GM13977 (cell line): ENCODE results near the gene GRIN2A.

Experiments
- DNase-seq: peaks from one replicate; pipeline ENCODE4 v3.0.0; 2012; ENCODE audit warnings: low spot score
- in situ Hi-C: fragments of 300-500 bp; cut with MboI; formaldehyde crosslinking; loops from one replicate; pipeline ENCODE4 v1.12.0; 2022; ENCODE audit warnings: low sequenced_read_pairs, low pct_unique_long_range_greater_than_20kb, mixed read lengths, inconsistent platforms; ENCODE audit not compliant: unreplicated experiment
- TF ChIP-seq, protein P1 (sequence below): IDR thresholded peaks from 2 replicates; pipeline ENCODE4 v1.5.1; 2012; ENCODE audit warnings: mild to moderate bottlenecking, control low read depth; ENCODE audit not compliant: insufficient read depth; ENCODE audit errors: extremely low read depth, missing control alignments

GRIN2A gene

DNA sequence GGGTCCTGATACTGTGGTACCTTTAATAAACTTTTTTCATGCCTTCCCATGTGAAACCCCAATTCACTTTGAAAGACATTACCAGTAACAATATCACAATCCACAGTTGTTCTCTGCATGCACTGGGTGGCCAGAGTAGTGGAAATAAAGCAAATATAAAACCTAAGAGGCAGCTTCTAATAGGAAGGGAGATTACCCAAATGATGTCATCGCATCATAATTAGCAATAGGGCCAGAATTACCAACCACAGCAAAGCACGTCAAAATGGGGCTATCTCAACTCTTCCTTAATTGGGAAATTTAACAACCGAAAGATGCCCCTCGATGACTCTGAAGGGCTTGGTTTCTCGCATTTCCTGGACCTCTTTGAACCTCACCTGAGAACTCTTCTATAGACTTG is 224.8 kb downstream of the GRIN2A start:
- in situ Hi-C loops: no loop called here
- TF ChIP-seq, protein P1, sequence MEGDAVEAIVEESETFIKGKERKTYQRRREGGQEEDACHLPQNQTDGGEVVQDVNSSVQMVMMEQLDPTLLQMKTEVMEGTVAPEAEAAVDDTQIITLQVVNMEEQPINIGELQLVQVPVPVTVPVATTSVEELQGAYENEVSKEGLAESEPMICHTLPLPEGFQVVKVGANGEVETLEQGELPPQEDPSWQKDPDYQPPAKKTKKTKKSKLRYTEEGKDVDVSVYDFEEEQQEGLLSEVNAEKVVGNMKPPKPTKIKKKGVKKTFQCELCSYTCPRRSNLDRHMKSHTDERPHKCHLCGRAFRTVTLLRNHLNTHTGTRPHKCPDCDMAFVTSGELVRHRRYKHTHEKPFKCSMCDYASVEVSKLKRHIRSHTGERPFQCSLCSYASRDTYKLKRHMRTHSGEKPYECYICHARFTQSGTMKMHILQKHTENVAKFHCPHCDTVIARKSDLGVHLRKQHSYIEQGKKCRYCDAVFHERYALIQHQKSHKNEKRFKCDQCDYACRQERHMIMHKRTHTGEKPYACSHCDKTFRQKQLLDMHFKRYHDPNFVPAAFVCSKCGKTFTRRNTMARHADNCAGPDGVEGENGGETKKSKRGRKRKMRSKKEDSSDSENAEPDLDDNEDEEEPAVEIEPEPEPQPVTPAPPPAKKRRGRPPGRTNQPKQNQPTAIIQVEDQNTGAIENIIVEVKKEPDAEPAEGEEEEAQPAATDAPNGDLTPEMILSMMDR: no peak
- no peak for DNase-seq

DNA sequence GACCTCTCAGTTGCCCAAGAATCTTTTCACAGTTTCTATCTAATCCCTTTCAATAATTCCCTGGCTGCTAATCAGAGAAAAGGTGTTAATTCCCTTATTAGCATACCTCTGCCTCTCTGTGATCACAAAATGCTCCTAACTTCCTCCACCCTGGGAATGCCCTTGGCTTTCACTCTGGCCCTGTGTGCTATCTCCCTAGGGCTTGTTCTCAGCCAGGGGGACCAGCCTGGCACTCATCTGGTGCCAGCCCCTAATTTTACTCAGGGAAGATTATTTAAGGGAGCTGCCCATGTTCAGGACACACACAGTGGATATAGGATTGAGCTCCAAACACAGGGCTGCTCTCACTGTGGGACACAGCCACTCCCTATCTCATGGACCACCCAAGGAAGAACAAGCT is 225.2 kb downstream of the GRIN2A start:
- in situ Hi-C loops: no loop called here
- DNase-seq: no peak
- TF ChIP-seq, protein P1: no peak

DNA sequence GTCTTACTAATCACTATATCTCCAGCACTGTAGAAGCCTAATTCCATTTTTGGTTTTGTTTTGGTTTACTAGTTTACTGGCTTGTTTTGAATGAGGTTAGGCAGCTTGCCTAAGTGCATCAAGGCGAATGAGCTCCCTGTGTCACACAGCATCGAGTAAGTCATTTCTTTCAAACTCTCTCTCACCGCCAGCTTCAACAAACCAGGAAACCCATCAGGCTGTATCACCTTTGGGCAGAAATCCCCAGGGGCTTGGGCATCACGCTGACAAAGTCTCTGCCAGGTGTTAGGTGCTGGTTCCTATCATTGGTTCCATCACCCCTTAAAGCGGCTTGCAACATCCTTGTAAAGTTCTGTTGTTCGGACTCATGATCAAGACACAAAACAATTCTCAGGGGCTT is 226.6 kb downstream of the GRIN2A start:
- in situ Hi-C loops: no loop called here
- DNase-seq: no peak
- TF ChIP-seq, protein P1: no peak

DNA sequence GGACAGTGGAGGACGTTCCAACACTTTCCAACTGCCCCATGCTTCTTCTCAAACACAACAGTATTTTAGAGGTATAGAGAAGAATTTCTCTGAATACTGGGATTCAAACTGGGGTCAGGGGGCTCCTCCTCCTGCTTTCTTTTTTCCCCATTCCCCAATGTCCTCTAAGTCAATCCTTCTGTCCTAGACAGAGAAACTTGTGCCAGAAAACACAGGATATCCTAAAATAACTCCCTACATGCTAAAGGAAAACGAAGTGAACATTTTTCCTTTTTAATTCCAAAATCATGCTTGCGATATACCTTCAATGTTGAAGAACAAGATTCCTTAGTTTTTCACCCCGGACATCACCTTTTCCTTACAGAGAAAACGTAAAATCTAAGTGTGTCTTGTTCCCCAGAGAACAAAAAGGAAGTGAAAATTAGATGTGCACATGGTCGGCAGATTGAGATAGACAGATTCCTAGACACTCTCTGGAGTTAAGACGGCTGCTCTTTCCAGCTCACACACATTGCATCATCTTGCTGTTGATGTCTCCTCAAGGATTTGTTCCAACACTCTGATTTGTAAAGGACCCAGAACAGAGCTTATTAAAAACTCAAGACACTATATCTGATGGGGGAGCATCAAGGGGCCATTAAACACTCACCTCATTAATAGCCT is 228.2 kb downstream of the GRIN2A start:
- TF ChIP-seq, protein P1: no peak
- in situ Hi-C loops: no loop called here
- no peak for DNase-seq

DNA sequence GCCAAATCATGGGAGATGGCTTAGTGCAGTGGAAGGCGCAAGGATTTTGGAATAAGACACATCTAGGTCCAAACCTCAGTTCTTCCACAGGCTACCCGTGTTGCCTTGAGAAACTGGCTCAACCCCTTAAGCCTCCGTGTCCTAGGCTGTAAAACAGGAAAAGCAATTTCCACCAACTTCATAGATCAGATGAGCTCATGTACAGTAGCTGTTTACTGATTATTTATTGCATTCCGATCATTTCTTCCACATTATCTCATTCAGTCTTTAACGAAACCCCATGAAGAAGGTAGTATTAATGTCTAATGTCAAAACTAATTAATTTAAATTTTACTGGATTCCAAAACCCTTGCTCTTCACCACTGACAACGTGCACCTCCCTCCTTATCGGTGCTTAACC is 231.6 kb downstream of the GRIN2A start:
- TF ChIP-seq, protein P1: no peak
- in situ Hi-C loops: no loop called here
- no peak for DNase-seq

DNA sequence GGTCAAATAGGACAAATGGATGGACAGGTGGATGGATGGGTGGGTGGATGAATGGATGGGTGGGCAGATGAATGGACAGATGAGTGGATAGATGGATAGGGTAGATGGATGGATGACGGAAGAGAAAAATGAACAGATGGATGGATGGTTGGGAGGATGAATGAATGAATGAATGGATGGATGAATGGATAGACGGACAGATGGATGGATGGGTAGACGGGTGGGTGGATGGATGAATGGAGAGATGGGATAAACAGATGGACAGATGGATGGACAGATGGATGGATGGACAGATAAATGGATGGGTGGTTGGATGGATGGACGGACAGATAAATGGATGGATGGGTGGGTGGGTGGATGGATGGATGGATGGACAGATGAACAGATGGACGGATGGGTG is 232.8 kb downstream of the GRIN2A start:
- TF ChIP-seq, protein P1: no peak
- no peak for DNase-seq
- in situ Hi-C loops: no loop called here

DNA sequence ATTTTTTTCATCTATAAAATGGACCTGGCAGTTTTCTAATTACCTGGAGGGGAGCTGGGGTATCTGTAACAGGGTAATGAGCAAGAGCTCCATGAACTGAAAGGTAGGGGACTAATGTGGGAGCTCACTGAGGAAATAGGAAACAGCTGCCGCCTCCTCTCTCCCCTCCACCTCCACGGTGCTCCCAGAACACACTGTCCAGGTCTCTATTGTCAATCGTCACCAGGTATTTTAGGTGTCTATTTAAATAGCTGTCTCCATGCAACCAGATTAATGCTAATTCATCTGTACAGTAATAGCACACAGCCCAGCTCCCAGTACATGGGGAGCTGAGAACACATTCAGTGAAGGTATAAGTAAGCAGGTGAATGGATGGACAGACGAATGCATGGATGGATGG is 233.3 kb downstream of the GRIN2A start:
- in situ Hi-C loops: no loop called here
- TF ChIP-seq, protein P1: no peak
- no peak for DNase-seq
